Progenitor cell of endocrine pancreas (in vitro differentiated cells): ENCODE data around the gene PSPN. TPM values are rescaled to one million over a fixed set of nuclear protein-coding genes. Genes with fewer than 3 reads are reported as not detected.

Experiments
- DNase-seq: peaks from one replicate; pipeline ENCODE4 v3.0.0; 2021; ENCODE audit warnings: low spot score; ENCODE audit not compliant: unreplicated experiment
- H3K27ac Mint-ChIP-seq: 2 replicates; pipeline ENCODE4 v1.8.0; 2021; ENCODE audit warnings: mild to moderate bottlenecking, moderate library complexity, mixed read lengths
- H3K27me3 Mint-ChIP-seq: 2 replicates; pipeline ENCODE4 v1.8.0; 2021; ENCODE audit warnings: mixed read lengths
- H3K36me3 Mint-ChIP-seq: 2 replicates; pipeline ENCODE4 v1.8.0; 2022; ENCODE audit warnings: mixed read lengths; ENCODE audit not compliant: insufficient read depth
- H3K4me1 Mint-ChIP-seq: 2 replicates; pipeline ENCODE4 v1.8.0; 2021; ENCODE audit warnings: low read depth, mixed read lengths
- H3K4me3 Mint-ChIP-seq: 2 replicates; pipeline ENCODE4 v1.8.0; 2021; ENCODE audit warnings: low read depth, mild to moderate bottlenecking, moderate library complexity, mixed read lengths
- H3K9me3 Mint-ChIP-seq: 2 replicates; pipeline ENCODE4 v1.8.0; 2021; ENCODE audit warnings: low read depth, mixed read lengths
- total RNA-seq: library from RNA; stranded (reverse); gene quantifications from 2 replicates; pipeline ENCODE4 v1.2.1, GENCODE V29; 2021
- TF ChIP-seq, protein P1 (sequence below): fragments of 200-600 bp; sonication (generic); IDR thresholded peaks from one replicate; pipeline ENCODE4 v1.5.0; 2021; ENCODE audit warnings: antibody characterized with exemption, mild to moderate bottlenecking; ENCODE audit not compliant: unreplicated experiment

PSPN gene
- total RNA-seq, 1 donor from 2014 or later = 4.3 TPM

DNA sequence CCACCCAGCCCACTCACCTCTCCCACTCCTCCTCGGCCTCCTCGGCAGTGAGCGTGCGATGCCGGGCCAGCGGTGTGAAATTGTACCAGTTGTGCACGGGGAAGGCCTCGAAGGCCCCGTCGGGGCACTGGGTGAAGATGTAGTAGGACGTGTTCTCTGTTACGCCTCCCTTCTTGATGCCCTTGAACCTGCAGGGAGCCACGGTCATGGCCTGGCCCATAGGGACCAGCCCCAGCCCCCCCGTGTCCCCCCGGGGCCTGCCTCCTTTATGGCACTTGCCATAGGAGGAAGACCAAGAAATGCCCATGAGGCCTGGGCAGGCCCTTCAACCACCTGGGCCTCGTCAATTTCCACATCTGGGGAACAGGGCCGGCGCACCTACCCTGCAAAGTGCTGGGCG is 11.6 kb upstream of the PSPN start:
- Mint-ChIP-seq H3K9me3 (no peaks in the 10 kb centered on the region), H3K27me3 (no peaks in the 10 kb centered on the region), H3K4me1 (peaks cover 9% of the 10 kb centered on the region), H3K4me3 (no peak overlapping the region), H3K36me3 (peaks cover 15% of the 10 kb centered on the region), H3K27ac (no peak overlapping the region)
- DNase-seq = no peak
- TF ChIP-seq, protein P1, sequence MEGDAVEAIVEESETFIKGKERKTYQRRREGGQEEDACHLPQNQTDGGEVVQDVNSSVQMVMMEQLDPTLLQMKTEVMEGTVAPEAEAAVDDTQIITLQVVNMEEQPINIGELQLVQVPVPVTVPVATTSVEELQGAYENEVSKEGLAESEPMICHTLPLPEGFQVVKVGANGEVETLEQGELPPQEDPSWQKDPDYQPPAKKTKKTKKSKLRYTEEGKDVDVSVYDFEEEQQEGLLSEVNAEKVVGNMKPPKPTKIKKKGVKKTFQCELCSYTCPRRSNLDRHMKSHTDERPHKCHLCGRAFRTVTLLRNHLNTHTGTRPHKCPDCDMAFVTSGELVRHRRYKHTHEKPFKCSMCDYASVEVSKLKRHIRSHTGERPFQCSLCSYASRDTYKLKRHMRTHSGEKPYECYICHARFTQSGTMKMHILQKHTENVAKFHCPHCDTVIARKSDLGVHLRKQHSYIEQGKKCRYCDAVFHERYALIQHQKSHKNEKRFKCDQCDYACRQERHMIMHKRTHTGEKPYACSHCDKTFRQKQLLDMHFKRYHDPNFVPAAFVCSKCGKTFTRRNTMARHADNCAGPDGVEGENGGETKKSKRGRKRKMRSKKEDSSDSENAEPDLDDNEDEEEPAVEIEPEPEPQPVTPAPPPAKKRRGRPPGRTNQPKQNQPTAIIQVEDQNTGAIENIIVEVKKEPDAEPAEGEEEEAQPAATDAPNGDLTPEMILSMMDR = no peak

GRCh38 chr19:6384381-6384780 is 8.6 kb upstream of the PSPN start:
- no peaks in the 10 kb centered on the region for H3K4me1 Mint-ChIP-seq
- H3K4me3 Mint-ChIP-seq = no peak overlapping the region
- TF ChIP-seq, protein P1 = no peak
- no peak for DNase-seq
- no peaks in the 10 kb centered on the region for H3K9me3 Mint-ChIP-seq
- peaks cover 28% of the 10 kb centered on the region for H3K36me3 Mint-ChIP-seq
- no peak overlapping the region for H3K27ac Mint-ChIP-seq
- no peaks in the 10 kb centered on the region for H3K27me3 Mint-ChIP-seq

- H3K27ac Mint-ChIP-seq = no peak overlapping the region
- H3K4me1 Mint-ChIP-seq = no peaks in the 10 kb centered on the region
- no peaks in the 10 kb centered on the region for H3K9me3 Mint-ChIP-seq
- TF ChIP-seq, protein P1 = no peak
- no peaks in the 10 kb centered on the region for H3K27me3 Mint-ChIP-seq
- peaks cover 29% of the 10 kb centered on the region for H3K36me3 Mint-ChIP-seq
- no peak overlapping the region for H3K4me3 Mint-ChIP-seq
- DNase-seq = no peak
Measured at GRCh38 chr19:6383188-6383587, 7.5 kb upstream of the PSPN start.

- H3K4me1 Mint-ChIP-seq = no peaks in the 10 kb centered on the region
- no peaks in the 10 kb centered on the region for H3K9me3 Mint-ChIP-seq
- DNase-seq = no peak
- H3K27ac Mint-ChIP-seq = no peak overlapping the region
- TF ChIP-seq, protein P1 = no peak
- H3K36me3 Mint-ChIP-seq = peaks cover 28% of the 10 kb centered on the region
- H3K4me3 Mint-ChIP-seq = no peak overlapping the region
- no peaks in the 10 kb centered on the region for H3K27me3 Mint-ChIP-seq
Measured at GRCh38 chr19:6381030-6381750, 5.5 kb upstream of the PSPN start.

- H3K4me3 Mint-ChIP-seq = no peak overlapping the region
- no peak overlapping the region for H3K27ac Mint-ChIP-seq
- no peak for DNase-seq
- no peaks in the 10 kb centered on the region for H3K9me3 Mint-ChIP-seq
- no peaks in the 10 kb centered on the region for H3K27me3 Mint-ChIP-seq
- TF ChIP-seq, protein P1 = no peak
- H3K36me3 Mint-ChIP-seq = peaks cover 28% of the 10 kb centered on the region
- no peaks in the 10 kb centered on the region for H3K4me1 Mint-ChIP-seq
Measured at GRCh38 chr19:6379744-6380143, 4.0 kb upstream of the PSPN start.
